NOMO-1 (cell line): ENCODE results near the gene ZSCAN9.
A peak's percentile ranks its signal among the peaks of the same experiment; 100 is the strongest.

Experiments used
- DNase-seq, 2 experiments: peaks; one replicate each; lab custom pipeline; 2025; ENCODE audit not compliant: unreplicated experiment in 2 of 2; lab: John Stamatoyannopoulos, UW

The ZSCAN9 gene

GRCh38 chr6:28220257-28221133, 4.6 kb upstream of the ZSCAN9 start:
- DNase-seq, result no peak

- DNase-seq, result no peak
Measured at GRCh38 chr6:28224131-28225055, 682 bp upstream of the ZSCAN9 start.

DNA sequence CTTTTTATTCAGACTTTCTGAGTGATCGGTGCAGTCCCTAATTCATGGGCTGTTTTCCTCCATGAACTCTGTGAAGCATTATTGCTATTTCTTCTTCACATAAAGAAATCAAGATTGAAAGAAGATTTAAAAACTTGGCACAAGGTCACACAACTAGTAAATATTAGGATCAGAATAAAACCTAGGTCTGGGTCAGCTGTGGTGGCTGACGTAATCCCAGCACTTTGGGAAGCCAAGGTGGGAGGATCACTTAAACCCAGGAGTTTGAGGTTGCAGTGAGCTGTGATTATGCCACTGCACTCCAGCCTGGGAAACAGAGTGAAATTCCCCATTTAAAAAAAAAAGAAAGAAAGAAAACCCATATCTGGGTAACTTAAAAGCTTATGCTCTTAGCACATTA, 1.4 kb downstream of the ZSCAN9 start:
- no peak for DNase-seq

- no peak for DNase-seq
Measured at GRCh38 chr6:28232785-28233184, 7.7 kb downstream of the ZSCAN9 start.

DNA sequence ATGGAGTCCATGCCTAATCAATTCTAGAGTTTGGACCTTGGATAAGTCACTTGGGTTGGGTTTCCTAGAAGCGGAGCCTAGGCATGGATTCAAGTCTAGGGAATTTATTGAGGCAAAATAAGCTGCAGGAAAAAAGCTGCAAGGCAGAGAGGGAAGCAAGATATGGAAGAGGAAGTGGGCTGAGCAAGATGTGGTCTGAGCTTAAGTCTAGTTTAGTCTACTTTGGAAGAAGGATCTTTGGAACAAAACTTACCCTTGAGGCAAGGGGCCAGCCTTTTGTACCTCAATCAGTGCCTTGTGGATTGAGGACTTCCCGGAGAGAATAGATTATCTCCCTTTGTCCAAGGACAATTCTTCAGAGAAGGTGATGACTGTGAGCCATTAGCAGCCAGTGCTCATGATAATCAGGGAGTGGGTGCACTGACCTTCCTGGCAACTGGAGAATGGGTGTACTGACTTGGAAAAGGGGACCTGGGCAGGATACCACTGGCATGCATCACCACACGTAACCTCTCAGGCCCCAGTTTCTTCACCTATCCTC, 10.9 kb downstream of the ZSCAN9 start:
- DNase-seq, result peak in 1 of 2 experiments; percentile 49

- no peak for DNase-seq
Measured at GRCh38 chr6:28239636-28240035, 14.6 kb downstream of the ZSCAN9 start.

GRCh38 chr6:28240471-28240870, 15.4 kb downstream of the ZSCAN9 start:
- no peak for DNase-seq

- DNase-seq, result no peak
Measured at GRCh38 chr6:28243946-28244345, 18.9 kb downstream of the ZSCAN9 start.

DNA sequence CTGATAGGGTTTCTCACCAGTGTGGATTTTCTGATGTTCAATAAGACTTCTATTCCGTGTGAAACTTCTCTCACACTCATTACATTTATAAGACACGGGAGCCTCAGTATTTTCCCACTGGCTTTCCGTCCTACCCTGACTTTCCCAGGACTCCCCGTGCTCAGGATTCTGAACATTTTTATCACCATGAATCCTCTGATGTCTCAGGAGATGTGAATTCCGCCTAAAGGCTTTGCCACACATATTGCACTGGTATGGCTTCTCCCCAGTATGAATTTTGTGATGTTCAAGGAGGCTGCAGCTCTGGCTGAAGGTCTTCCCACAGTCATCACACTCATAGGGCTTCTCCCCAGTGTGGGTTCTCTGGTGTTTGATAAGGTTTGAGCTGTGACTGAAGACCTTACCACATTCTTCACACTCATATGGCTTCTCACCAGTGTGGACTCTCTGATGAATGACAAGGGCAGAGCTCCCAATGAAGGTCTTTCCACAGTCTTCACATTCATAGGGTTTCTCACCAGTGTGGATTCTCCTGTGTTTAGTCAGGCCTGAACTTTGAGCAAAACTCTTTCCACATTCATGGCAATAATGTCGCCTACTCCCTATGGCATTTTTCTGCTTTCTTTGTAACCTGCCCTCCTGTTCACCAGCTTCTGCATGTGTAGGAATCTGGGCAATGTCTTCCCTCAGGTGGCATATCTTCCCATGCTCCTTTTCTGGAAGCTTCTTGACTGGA, 20.3 kb downstream of the ZSCAN9 start:
- DNase-seq, result no peak

GRCh38 chr6:28248916-28249315, 23.8 kb downstream of the ZSCAN9 start:
- no peak for DNase-seq

GRCh38 chr6:28250747-28251146, 25.7 kb downstream of the ZSCAN9 start:
- DNase-seq, result no peak

GRCh38 chr6:28251661-28252008, 26.6 kb downstream of the ZSCAN9 start:
- peak in 1 of 2 experiments; percentile 4 for DNase-seq

DNA sequence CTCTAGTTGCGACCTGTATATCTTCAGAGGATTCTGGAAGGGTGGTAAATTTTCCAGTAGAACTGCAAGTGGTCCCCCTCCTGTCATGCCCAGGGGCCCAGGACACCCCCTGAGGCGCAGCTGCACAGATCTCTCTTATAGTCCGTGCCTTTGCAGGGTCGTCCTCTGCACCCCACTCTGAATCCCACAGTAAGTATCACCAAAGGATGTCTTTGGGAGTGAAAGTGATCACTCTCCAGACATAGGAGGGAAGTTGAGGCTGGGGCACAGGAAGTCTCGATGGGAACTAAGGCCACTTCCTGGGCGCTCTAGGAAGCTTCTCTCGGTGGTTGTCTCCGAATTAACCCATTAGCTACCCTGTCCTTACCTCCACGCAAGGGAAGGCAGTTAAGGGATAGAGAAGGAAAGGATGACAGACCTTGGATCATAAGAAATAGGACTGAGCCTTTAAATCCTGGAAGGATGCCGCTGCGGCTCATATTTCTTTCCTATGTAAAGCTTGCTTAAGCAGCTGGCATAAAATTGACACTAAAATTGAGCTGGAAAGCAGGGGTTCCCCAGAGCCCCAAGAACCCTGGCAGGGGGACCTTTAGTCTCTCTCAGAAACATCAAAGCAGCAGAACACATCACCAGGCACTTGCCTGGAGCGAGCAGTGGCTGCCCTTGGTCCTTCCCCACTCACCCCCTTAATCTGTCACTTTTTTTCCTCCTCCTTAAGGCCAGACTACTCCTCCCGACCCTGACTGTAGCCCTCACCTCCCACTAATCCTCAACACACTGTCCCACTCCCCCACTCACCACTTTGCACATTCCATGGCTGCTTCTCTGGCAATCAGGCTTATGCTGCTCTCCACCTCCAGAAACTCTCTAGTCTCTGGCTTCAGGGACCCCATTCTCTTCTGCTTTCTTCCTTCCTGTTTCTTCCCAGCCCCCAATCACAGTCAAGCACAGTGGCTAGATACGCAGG, 27.2 kb downstream of the ZSCAN9 start, which contains the start of gene ZKSCAN4:
TSS of gene ZKSCAN4 (minus strand) at position 261 of the 967 bp plus-strand sequence. CDS start 289 bp downstream, outside the sequence.
- DNase-seq, result peak; percentile 66 to 80

GRCh38 chr6:28254121-28254519, 29.0 kb downstream of the ZSCAN9 start:
- no peak for DNase-seq

DNA sequence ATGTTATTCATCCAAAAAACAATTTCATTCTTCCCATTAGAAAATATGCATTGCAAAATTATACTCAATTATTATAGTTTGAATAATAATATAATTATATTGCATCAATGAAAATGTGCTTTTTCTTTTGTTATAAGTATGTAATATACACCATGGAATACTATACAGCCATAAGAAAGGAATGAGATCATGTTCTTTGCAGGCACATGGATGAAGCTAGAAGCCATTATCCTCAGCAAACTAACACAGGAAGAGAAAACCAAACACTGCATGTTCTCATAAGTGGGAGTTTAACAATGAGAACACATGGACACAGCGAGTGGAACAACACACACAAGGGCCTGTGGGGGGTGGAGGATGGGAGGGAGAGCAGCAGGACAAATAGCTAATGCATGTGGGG, 32.0 kb downstream of the ZSCAN9 start:
- no peak for DNase-seq

DNA sequence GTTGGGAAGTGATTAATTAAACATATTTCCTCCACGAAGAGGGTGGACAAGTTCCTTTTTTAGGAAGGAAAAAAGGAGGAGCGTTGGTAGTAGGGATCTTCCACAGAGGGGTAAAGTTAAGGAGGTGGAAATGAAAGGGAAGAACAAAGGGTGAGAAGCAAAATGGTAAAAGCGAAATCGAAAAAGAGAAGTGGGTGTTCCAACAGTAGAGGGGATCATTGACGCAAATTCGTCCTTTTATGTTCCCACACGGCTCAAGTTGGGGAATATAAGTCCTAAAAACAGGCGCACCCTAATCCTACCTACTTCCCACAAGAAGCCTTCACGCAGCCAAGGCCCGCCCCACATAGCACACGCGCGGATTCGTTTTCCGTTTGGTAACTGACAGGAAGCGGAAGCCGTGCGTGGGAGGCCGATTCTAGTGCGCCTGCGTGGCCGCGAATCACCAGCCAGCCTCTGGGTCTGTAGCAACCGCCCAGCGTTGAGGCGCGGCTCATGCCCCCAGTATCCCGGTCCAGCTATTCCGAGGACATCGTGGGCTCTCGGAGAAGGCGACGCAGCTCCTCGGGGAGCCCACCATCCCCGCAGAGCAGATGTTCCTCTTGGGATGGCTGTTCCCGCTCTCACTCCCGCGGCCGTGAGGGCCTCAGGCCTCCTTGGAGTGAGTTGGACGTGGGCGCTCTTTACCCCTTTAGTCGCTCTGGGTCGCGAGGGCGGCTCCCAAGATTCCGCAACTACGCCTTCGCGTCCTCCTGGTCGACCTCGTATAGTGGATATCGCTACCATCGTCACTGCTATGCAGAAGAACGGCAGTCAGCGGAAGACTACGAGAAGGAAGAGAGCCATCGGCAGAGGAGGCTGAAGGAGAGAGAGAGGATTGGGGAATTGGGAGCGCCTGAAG, 34.1 kb downstream of the ZSCAN9 start, which contains the start of gene NKAPL:
TSS of gene NKAPL (plus strand) at position 421 of the 901 bp plus-strand sequence. CDS start at position 496, 75 bp downstream.
- peak in 1 of 2 experiments; percentile 25 for DNase-seq

- DNase-seq, result no peak
Measured at GRCh38 chr6:28263922-28264321, 38.8 kb downstream of the ZSCAN9 start.

GRCh38 chr6:28264834-28265401, 39.8 kb downstream of the ZSCAN9 start:
- DNase-seq, result no peak
